Measurements from ENCODE around the gene MAPKAPK5.
"Not testable (repeated sequence)": the region's sequence is repeated elsewhere in the genome, so short reads cannot be mapped to it uniquely, and the experiment has no call there.

Gene MAPKAPK5, protein sequence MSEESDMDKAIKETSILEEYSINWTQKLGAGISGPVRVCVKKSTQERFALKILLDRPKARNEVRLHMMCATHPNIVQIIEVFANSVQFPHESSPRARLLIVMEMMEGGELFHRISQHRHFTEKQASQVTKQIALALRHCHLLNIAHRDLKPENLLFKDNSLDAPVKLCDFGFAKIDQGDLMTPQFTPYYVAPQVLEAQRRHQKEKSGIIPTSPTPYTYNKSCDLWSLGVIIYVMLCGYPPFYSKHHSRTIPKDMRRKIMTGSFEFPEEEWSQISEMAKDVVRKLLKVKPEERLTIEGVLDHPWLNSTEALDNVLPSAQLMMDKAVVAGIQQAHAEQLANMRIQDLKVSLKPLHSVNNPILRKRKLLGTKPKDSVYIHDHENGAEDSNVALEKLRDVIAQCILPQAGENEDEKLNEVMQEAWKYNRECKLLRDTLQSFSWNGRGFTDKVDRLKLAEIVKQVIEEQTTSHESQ

GRCh38 chr12:111841750-111842555, at the start of gene MAPKAPK5:
Gene MAPKAPK5 (plus strand): TSS chr12:111842228. CDS start chr12:111842734, 506 bp downstream.
- DNase-seq (ENCODE audit: insufficient read length, low spot score) (peak; percentile 90), FAIRE-seq (no peak)
- TF ChIP-seq POLR2A (IDR thresholded peaks at IDR 0.05; ENCODE audit: low read depth, low read length), result peak; percentile 74

GRCh38 chr12:111792856-111793235, 49.2 kb upstream of the MAPKAPK5 start:
- no peak for TF ChIP-seq POLR2A (IDR thresholded peaks at IDR 0.05; ENCODE audit: low read depth, low read length)
- FAIRE-seq (no peak), DNase-seq (ENCODE audit: insufficient read length, low spot score) (no peak)

DNA sequence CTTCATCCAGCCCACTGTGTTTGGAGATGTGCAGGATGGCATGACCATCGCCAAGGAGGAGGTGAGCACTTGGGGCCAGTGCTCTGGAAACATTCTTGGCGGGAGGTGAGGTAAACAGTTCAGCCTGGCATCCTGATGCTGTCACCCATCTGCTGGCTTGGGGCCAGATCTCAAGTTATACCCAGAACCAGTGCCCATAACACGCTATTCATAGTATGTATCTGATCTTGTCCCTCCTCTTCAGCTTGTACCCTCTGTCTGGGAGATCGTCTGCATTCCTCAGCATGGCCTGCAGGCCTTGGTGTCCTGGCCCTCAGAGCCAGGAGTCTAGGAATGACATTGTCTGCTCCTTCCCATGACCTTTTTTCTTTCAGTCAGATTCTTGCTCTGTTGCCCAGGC, 43.8 kb upstream of the MAPKAPK5 start:
- FAIRE-seq, result no peak
- TF ChIP-seq POLR2A (IDR thresholded peaks at IDR 0.05; ENCODE audit: low read depth, low read length), result no peak
- DNase-seq (ENCODE audit: insufficient read length, low spot score), result no peak

GRCh38 chr12:111799758-111800157, 42.3 kb upstream of the MAPKAPK5 start:
- DNase-seq (ENCODE audit: insufficient read length, low spot score), result no peak
- no peak for FAIRE-seq
- no peak for TF ChIP-seq POLR2A (IDR thresholded peaks at IDR 0.05; ENCODE audit: low read depth, low read length)

DNA sequence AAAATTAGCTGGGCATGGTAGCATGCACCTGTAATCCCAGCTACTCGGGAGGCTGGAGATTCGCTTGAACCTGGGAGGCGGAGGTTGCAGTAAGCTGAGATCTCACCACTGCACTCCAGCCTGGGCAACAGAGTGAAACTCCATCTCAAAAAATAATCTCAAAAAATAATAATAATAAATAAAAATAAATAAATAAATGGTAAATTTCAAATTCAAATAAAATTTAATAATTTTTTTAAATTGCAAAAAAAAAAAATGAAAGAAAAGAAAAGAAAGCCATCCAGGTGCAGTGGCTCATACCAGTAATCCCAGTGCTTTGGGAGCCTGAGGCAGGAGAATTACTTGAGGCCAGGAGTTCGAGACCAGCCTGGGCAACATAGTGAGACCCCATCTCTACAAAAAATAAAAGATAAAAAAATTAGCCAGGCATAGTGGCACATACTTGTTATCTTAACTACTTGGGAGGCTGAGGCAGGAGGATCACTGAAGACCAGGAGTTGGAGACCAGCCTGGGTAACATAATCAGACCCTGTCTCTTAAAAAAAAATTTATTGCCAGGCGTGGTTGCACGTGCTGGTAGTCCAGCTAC, 38.9 kb upstream of the MAPKAPK5 start:
- DNase-seq (ENCODE audit: insufficient read length, low spot score), result no peak
- no peak for TF ChIP-seq POLR2A (IDR thresholded peaks at IDR 0.05; ENCODE audit: low read depth, low read length)
- FAIRE-seq, result no peak

DNA sequence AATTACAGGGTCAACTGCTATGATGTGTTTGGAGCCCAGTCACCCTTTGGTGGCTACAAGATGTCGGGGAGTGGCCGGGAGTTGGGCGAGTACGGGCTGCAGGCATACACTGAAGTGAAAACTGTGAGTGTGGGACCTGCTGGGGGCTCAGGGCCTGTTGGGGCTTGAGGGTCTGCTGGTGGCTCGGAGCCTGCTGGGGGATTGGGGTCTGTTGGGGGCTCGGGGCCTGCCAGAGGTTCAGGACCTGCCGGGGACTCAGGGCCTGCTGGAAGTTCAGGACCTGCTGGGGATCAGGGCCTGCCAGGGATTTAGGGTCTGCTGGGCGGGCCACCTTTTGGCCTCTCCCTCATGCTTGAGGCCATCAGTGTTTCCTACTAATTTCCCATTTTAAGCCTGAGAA, 38.2 kb upstream of the MAPKAPK5 start:
- FAIRE-seq, result no peak
- no peak for DNase-seq (ENCODE audit: insufficient read length, low spot score)
- TF ChIP-seq POLR2A (IDR thresholded peaks at IDR 0.05; ENCODE audit: low read depth, low read length), result no peak

- TF ChIP-seq POLR2A (IDR thresholded peaks at IDR 0.05; ENCODE audit: low read depth, low read length), result no peak
- DNase-seq (ENCODE audit: insufficient read length, low spot score) (no peak), FAIRE-seq (no peak)
These were observed 35.7 kb upstream of the MAPKAPK5 start for GRCh38 chr12:111806304-111806703.

DNA sequence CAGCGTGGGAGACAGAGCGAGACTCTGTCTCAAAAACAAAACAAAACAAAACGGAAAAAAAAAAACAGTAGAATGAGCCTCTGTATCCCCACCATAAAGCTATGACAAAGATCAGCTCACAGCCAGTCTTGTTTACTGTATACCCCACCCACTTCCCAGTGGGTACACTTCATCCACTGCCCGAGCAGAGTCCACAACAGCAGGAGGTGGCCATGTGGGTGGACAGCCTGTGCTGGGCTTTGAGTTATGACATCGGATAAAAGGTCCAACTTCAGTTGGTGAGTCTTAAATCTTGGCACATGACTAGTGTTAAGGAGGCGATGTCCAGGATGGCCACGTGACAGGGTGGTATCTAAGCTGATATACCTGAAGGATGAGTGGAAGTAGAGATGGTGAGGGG, 34.8 kb upstream of the MAPKAPK5 start:
- DNase-seq (ENCODE audit: insufficient read length, low spot score) (no peak), FAIRE-seq (no peak)
- TF ChIP-seq POLR2A (IDR thresholded peaks at IDR 0.05; ENCODE audit: low read depth, low read length), result no peak

GRCh38 chr12:111812881-111813741, 28.9 kb upstream of the MAPKAPK5 start:
- no peak for TF ChIP-seq POLR2A (IDR thresholded peaks at IDR 0.05; ENCODE audit: low read depth, low read length)
- DNase-seq (ENCODE audit: insufficient read length, low spot score), result peak; percentile 77
- FAIRE-seq, result peak; percentile 84

DNA sequence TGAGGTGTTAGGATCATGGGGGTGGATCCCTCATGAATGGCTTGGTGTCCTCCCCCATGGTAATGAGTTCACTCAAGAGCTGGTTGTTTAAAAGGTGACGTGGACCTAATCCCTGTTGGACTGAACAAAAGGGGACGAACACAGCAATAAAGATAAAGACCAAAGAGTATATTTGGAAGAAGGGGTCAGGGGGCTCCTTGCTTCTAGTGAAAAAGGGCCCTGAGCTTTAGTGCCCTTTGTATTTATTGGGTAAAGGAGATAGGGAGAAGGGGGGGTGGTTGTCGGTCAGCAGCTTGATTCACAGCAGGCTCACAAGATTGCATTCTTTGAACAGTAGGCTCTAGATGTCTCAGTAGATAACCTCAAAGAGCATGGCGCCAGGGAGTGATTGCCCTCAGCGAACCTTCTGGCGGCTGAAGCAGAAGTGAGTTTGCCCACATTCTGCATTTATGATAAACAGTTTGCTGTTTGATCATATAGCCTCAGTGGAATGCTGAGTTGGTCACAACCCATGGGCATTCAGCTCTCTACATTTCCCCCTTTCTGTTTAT, 25.9 kb upstream of the MAPKAPK5 start:
- no peak for DNase-seq (ENCODE audit: insufficient read length, low spot score)
- TF ChIP-seq POLR2A (IDR thresholded peaks at IDR 0.05; ENCODE audit: low read depth, low read length), result no peak
- FAIRE-seq, result no peak

DNA sequence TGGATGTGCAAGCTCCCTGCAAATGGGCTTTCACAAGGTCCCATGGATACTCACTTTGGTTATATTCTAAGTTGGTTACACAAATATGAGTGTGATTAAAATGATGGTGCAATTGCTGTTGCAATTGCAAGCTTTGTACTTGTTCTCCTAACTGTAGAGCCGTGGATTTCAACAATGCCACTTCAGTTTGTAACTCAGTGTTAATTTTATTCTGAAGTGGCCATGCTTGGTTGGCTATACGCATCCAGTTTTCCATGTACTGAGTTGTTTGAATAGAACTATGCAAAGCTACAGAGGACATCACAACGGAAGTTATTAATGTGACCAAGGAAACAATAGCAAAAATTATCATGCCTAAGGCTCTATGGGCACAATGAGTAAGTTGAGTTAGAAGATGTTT, 25.1 kb upstream of the MAPKAPK5 start:
- not testable (repeated sequence) for DNase-seq (ENCODE audit: insufficient read length, low spot score); FAIRE-seq

DNA sequence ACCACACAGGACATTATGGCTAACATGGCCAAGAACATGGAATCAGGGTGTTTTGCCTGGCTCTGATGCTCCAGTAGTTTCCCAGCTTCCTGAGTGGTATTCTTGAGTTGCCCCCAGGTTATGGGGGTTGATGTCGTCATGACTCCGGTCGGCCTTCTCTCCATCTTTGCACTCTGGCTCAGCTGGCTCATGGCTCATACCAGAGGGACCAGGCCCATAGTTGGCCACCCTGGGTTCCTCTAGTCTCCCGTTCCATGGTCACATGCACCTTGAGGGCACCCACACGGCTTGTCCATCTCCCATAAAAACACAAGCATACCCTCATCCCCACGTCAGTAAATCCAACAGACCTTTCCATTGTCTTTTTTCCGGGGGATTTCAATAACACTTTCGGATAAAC, 23.7 kb upstream of the MAPKAPK5 start:
- no peak for FAIRE-seq
- TF ChIP-seq POLR2A (IDR thresholded peaks at IDR 0.05; ENCODE audit: low read depth, low read length), result no peak
- no peak for DNase-seq (ENCODE audit: insufficient read length, low spot score)
